B cell (primary cell): ENCODE data around the gene PRAMEF13. TPM values are rescaled to one million over a fixed set of nuclear protein-coding genes. Genes with fewer than 3 reads are reported as not detected.
"Not testable (repeated sequence)": the region's sequence is repeated elsewhere in the genome, so short reads cannot be mapped to it uniquely, and the experiment has no call there.

ENCODE experiments used
- ATAC-seq: fragments of 200-7000 bp; cut with Tn5 transposase; one replicate; pipeline ENCODE4 v1.10.0; 2021; ENCODE audit warnings: low read depth, mild to moderate bottlenecking, moderate number of reproducible peaks, moderate library complexity
- CTCF ChIA-PET: fragments of 350-600 bp; sonication (Branson Sonifier 250); formaldehyde crosslinking; loops from one replicate; lab custom pipeline; 2021; ENCODE audit warnings: antibody characterized with exemption, inconsistent platforms; lab: Charles Lee
- POLR2A ChIA-PET: fragments of 350-600 bp; sonication (Branson Sonifier 250); formaldehyde crosslinking; loops from one replicate; lab custom pipeline; 2021; ENCODE audit warnings: antibody characterized with exemption; lab: Charles Lee
- DNase-seq: peaks from one replicate; pipeline ENCODE4 v3.0.0; 2013
- H2AFZ ChIP-seq: 2 replicates; pipeline ENCODE4 v1.6.1; 2012; ENCODE audit warnings: mild to moderate bottlenecking, low read depth, low read length; ENCODE audit not compliant: insufficient read depth, poor library complexity, severe bottlenecking
- H3K27ac ChIP-seq, 2 donors: 1 replicate in 1 of 2; 2 replicates in 1 of 2; pipeline ENCODE4 v1.5.1; 2012 to 2013; ENCODE audit warnings: low read length in 2 of 2, mild to moderate bottlenecking in 2 of 2, moderate library complexity in 1 of 2
- H3K27me3 ChIP-seq, 4 experiments: fragments of 200-600 bp in 1 of 4; sonication (generic) in 1 of 4; replicated peaks in 1 of 4; 1 replicate in 2 of 4; 2 replicates in 2 of 4; pipeline versions ENCODE4 v1.6.1 to v1.7.0; 2013 to 2016; ENCODE audit warnings: low read length in 3 of 4, mild to moderate bottlenecking in 2 of 4, mixed read lengths in 1 of 4, moderate library complexity in 1 of 4; ENCODE audit not compliant: insufficient read depth in 4 of 4, control insufficient read depth in 3 of 4; ENCODE audit errors: control extremely low read depth in 1 of 4
- H3K36me3 ChIP-seq, 2 experiments: replicated peaks in 1 of 2; 1 replicate in 1 of 2; 2 replicates in 1 of 2; pipeline versions ENCODE4 v1.6.1 to v1.7.1; 2013; ENCODE audit warnings: low read length in 1 of 2; ENCODE audit not compliant: insufficient read depth in 2 of 2, control insufficient read depth in 1 of 2; ENCODE audit errors: control extremely low read depth in 1 of 2, extremely low read depth in 1 of 2
- H3K4me1 ChIP-seq, 2 donors: fragments of 200-600 bp in 1 of 2; sonication (generic) in 1 of 2; 1 replicate in 1 of 2; 2 replicates in 1 of 2; pipeline versions ENCODE4 v1.5.1 to v1.6.1; 2013 to 2017; ENCODE audit warnings: low read length in 2 of 2; ENCODE audit not compliant: control insufficient read depth in 2 of 2, insufficient read depth in 2 of 2
- H3K4me2 ChIP-seq: replicated peaks from 2 replicates; pipeline ENCODE3; 2012; ENCODE audit warnings: mild to moderate bottlenecking, low read depth, low read length; ENCODE audit not compliant: poor library complexity, severe bottlenecking
- H3K4me3 ChIP-seq, 5 experiments: fragments of 200-600 bp in 1 of 5; sonication (generic) in 1 of 5; 1 replicate in 3 of 5; 2 replicates in 2 of 5; pipeline versions ENCODE4 v1.5.1 to v1.7.0; 2011 to 2016; ENCODE audit warnings: low read length in 4 of 5, mild to moderate bottlenecking in 4 of 5, low read depth in 2 of 5, control low read depth in 1 of 5, moderate library complexity in 1 of 5; ENCODE audit not compliant: insufficient read depth in 1 of 5; ENCODE audit errors: control extremely low read depth in 1 of 5, extremely low read depth in 1 of 5
- H3K79me2 ChIP-seq: fragments of 200-600 bp; sonication (generic); one replicate; pipeline ENCODE4 v1.6.0; 2016; ENCODE audit warnings: low read length; ENCODE audit not compliant: control insufficient read depth, insufficient read depth
- H3K9ac ChIP-seq: fragments of 200-600 bp; sonication (generic); 2 replicates; pipeline ENCODE4 v1.6.1; 2017; ENCODE audit warnings: mild to moderate bottlenecking, low read length, moderate library complexity
- H3K9me3 ChIP-seq, 3 donors: one replicate each; pipeline versions ENCODE4 v1.6.1 to v1.7.1; 2013; ENCODE audit warnings: low read length in 2 of 3; ENCODE audit not compliant: control insufficient read depth in 2 of 3, insufficient read depth in 1 of 3; ENCODE audit errors: control extremely low read depth in 1 of 3
- H4K20me1 ChIP-seq: 2 replicates; pipeline ENCODE4 v1.6.0; 2012; ENCODE audit warnings: mild to moderate bottlenecking, low read length; ENCODE audit not compliant: insufficient read depth, control insufficient read depth, poor library complexity, severe bottlenecking
- H3K27ac Mint-ChIP-seq: one replicate; pipeline ENCODE4 v1.8.0; 2021; ENCODE audit warnings: mixed read lengths
- H3K27me3 Mint-ChIP-seq: one replicate; pipeline ENCODE4 v1.8.0; 2021; ENCODE audit warnings: mixed read lengths
- H3K4me1 Mint-ChIP-seq: one replicate; pipeline ENCODE4 v1.8.0; 2021; ENCODE audit warnings: mixed read lengths
- H3K4me3 Mint-ChIP-seq: one replicate; pipeline ENCODE4 v1.8.0; 2021; ENCODE audit warnings: mixed read lengths
- H3K9me3 Mint-ChIP-seq: one replicate; pipeline ENCODE4 v1.8.0; 2022; ENCODE audit warnings: mixed read lengths; ENCODE audit not compliant: insufficient read depth
- CTCF ChIP-seq: fragments of 200-600 bp; IDR thresholded peaks from one replicate; pipeline ENCODE4 v1.8.0; 2022; ENCODE audit warnings: antibody characterized with exemption, mild to moderate bottlenecking
- EZH2 ChIP-seq: IDR thresholded peaks from 2 replicates; pipeline ENCODE4 v1.6.1; 2012; ENCODE audit warnings: borderline replicate concordance, low read depth, mild to moderate bottlenecking, moderate library complexity, low read length; ENCODE audit not compliant: insufficient read depth, poor library complexity, severe bottlenecking
- WGBS: methylation state at CpG from one replicate; pipeline ENCODE4 v1.1.5; 2013; ENCODE audit warnings: missing lambda C conversion rate; ENCODE audit not compliant: insufficient coverage; 5-methylcytosine and 5-hydroxymethylcytosine counted together
- intact Hi-C: fragments of 100-400 bp; cut with micrococcal nuclease; formaldehyde crosslinking; loops from one replicate; pipeline ENCODE4 v1.10.0; 2022
- polyA plus RNA-seq: library from polyadenylated mRNA; depleted of rRNA; stranded (reverse); fragments of >200 nt; gene quantifications from 2 replicates; pipeline ENCODE4 v1.2.3, GENCODE V29; 2012
- total RNA-seq, 2 donors: library from RNA; stranded (reverse); fragments of 120-200 nt in 1 of 2; gene quantifications; 1 replicate in 1 of 2; 2 replicates in 1 of 2; pipeline versions ENCODE4 v1.2.3 to v1.2.4, GENCODE V29; 2013 to 2022

The PRAMEF13 gene
- total and polyA plus RNA-seq, 2 donors (not counting 1 experiment from before 2014, with no cell fraction given) = not detected

- Histone ChIP-seq H3K36me3 (no peaks in the 10 kb centered on the region), H3K4me1 (no peaks in the 10 kb centered on the region), H3K27ac (no peak overlapping the region), H2AFZ (no peak overlapping the region), H3K4me3 (no peak overlapping the region), H3K27me3 (no peaks in the 10 kb centered on the region), H4K20me1 (no peaks in the 10 kb centered on the region), H3K79me2 (no peaks in the 10 kb centered on the region), H3K9me3 (no peaks in the 10 kb centered on the region), H3K9ac (no peak overlapping the region), H3K4me2 (no peak overlapping the region)
- DNase-seq (peak; percentile 18), ATAC-seq (no peak)
- TF ChIP-seq CTCF = peak; percentile 56
- no peak for TF ChIP-seq EZH2
- Mint-ChIP-seq H3K4me3 (no peak overlapping the region), H3K9me3 (no peaks in the 10 kb centered on the region), H3K27me3 (peaks cover 4% of the 10 kb centered on the region), H3K27ac (no peak overlapping the region), H3K4me1 (no peaks in the 10 kb centered on the region)
- intact Hi-C loops = no loop called here
- ChIA-PET POLR2A (no interaction called here), CTCF (interaction anchor here (0.6 kb wide), 1 partner anchor 13 kb away, joined by 3 read pairs; no protein-coding TSS in a partner anchor)
- WGBS = 83% methylated on average over 7 of the region's 7 CpGs
Observed at GRCh38 chr1:13228343-13228781, 27.2 kb upstream of the PRAMEF13 start.

- ATAC-seq, DNase-seq, H3K9ac ChIP-seq, H3K4me1 ChIP-seq, H3K4me3 ChIP-seq, H3K4me2 ChIP-seq, H2AFZ ChIP-seq, H3K4me1 Mint-ChIP-seq, H3K27ac Mint-ChIP-seq, H4K20me1 ChIP-seq, POLR2A ChIA-PET, H3K27ac ChIP-seq, H3K79me2 ChIP-seq, H3K4me3 Mint-ChIP-seq, H3K27me3 ChIP-seq, H3K9me3 ChIP-seq, H3K9me3 Mint-ChIP-seq, intact Hi-C loops, H3K36me3 ChIP-seq, H3K27me3 Mint-ChIP-seq: not testable (repeated sequence)
- WGBS = 92% methylated on average over 6 of the region's 8 CpGs
- CTCF ChIA-PET = interaction anchor here (0.6 to 0.7 kb wide), 2 partner anchors 9 to 14 kb away, joined by 3 to 4 read pairs; no protein-coding TSS in a partner anchor
Observed at GRCh38 chr1:13227271-13228055, 26.3 kb upstream of the PRAMEF13 start.

- H3K4me1 Mint-ChIP-seq, CTCF ChIA-PET, H3K27me3 Mint-ChIP-seq, H3K27ac Mint-ChIP-seq, H3K27ac ChIP-seq, H3K79me2 ChIP-seq, H3K27me3 ChIP-seq, H3K4me3 ChIP-seq, H3K9me3 Mint-ChIP-seq, intact Hi-C loops, POLR2A ChIA-PET, H3K9me3 ChIP-seq, DNase-seq, H2AFZ ChIP-seq, H3K4me3 Mint-ChIP-seq, ATAC-seq, H3K36me3 ChIP-seq, H4K20me1 ChIP-seq, H3K4me1 ChIP-seq, H3K9ac ChIP-seq, H3K4me2 ChIP-seq: not testable (repeated sequence)
- WGBS = 76% methylated on average over 5 of the region's 9 CpGs
Observed at GRCh38 chr1:13225675-13226204, 24.5 kb upstream of the PRAMEF13 start, which contains the start of gene PRAMEF18. Gene PRAMEF18, minus strand, starts transcription at chr1:13226154. Its CDS starts 48 bp downstream, at chr1:13226106.
